GM18526 (cell line): Measurements from ENCODE around the gene PAK5.

Source experiments
- POLR2A ChIP-seq: IDR thresholded peaks from 3 replicates; pipeline ENCODE4 v1.6.1; 2011; ENCODE audit not compliant: insufficient read length; ENCODE audit errors: extremely low read depth

PAK5 gene

GRCh38 chr20:9626357-9626756, 212.5 kb downstream of the PAK5 start:
- TF ChIP-seq POLR2A: no peak

GRCh38 chr20:9617940-9618339, 220.9 kb downstream of the PAK5 start:
- no peak for TF ChIP-seq POLR2A

- no peak for TF ChIP-seq POLR2A
Measured at GRCh38 chr20:9616833-9617461, 221.9 kb downstream of the PAK5 start.

- no peak for TF ChIP-seq POLR2A
Measured at GRCh38 chr20:9616455-9616805, 222.4 kb downstream of the PAK5 start.

- TF ChIP-seq POLR2A: no peak
Measured at GRCh38 chr20:9615766-9616454, 223.0 kb downstream of the PAK5 start.

- TF ChIP-seq POLR2A: no peak
Measured at GRCh38 chr20:9615118-9615517, 223.8 kb downstream of the PAK5 start.

GRCh38 chr20:9613871-9614270, 225.0 kb downstream of the PAK5 start:
- TF ChIP-seq POLR2A: no peak

- TF ChIP-seq POLR2A: no peak
Measured at GRCh38 chr20:9611921-9612320, 227.0 kb downstream of the PAK5 start.

- no peak for TF ChIP-seq POLR2A
Measured at GRCh38 chr20:9610665-9611064, 228.2 kb downstream of the PAK5 start.

GRCh38 chr20:9609887-9610502, 228.9 kb downstream of the PAK5 start:
- no peak for TF ChIP-seq POLR2A

- no peak for TF ChIP-seq POLR2A
Measured at GRCh38 chr20:9608639-9609340, 230.1 kb downstream of the PAK5 start.

- TF ChIP-seq POLR2A: no peak
Measured at GRCh38 chr20:9602847-9603183, 236.1 kb downstream of the PAK5 start.

GRCh38 chr20:9600562-9600961, 238.3 kb downstream of the PAK5 start:
- no peak for TF ChIP-seq POLR2A

GRCh38 chr20:9597547-9597946, 241.3 kb downstream of the PAK5 start:
- TF ChIP-seq POLR2A: no peak

GRCh38 chr20:9595763-9596162, 243.1 kb downstream of the PAK5 start:
- TF ChIP-seq POLR2A: no peak

- TF ChIP-seq POLR2A: no peak
Measured at GRCh38 chr20:9594284-9594875, 244.5 kb downstream of the PAK5 start.
